Neutrophil (primary cell): ENCODE measurements around the gene MCHR1.
"Not testable (repeated sequence)": the region's sequence is repeated elsewhere in the genome, so short reads cannot be mapped to it uniquely, and the experiment has no call there.

Experiments
- H3K27ac ChIP-seq: fragments of 200-600 bp; sonication (generic); 2 replicates; pipeline ENCODE4 v1.5.1; 2016; ENCODE audit warnings: mild to moderate bottlenecking, moderate library complexity
- H3K27me3 ChIP-seq: fragments of 200-600 bp; sonication (generic); 2 replicates; pipeline ENCODE4 v1.6.0; 2016; ENCODE audit warnings: mild to moderate bottlenecking
- H3K36me3 ChIP-seq: fragments of 200-600 bp; sonication (generic); 2 replicates; pipeline ENCODE4 v1.5.1; 2017
- H3K4me1 ChIP-seq, 2 experiments: fragments of 200-600 bp in 1 of 2; sonication (generic) in 1 of 2; 1 replicate in 1 of 2; 2 replicates in 1 of 2; pipeline versions ENCODE4 v1.5.1 to v1.6.1; 2013 to 2016; ENCODE audit warnings: low read depth in 1 of 2, low read length in 1 of 2, mild to moderate bottlenecking in 1 of 2, moderate library complexity in 1 of 2; ENCODE audit not compliant: control insufficient read depth in 1 of 2, insufficient read depth in 1 of 2
- H3K4me3 ChIP-seq, 2 experiments: fragments of 200-600 bp in 1 of 2; sonication (generic) in 1 of 2; 1 replicate in 1 of 2; 2 replicates in 1 of 2; pipeline ENCODE4 v1.5.1; 2013 to 2016; ENCODE audit warnings: low read depth in 1 of 2, low read length in 1 of 2, mild to moderate bottlenecking in 1 of 2, moderate library complexity in 1 of 2
- H3K9me3 ChIP-seq: fragments of 200-600 bp; sonication (generic); 2 replicates; pipeline ENCODE4 v1.5.1; 2016
- TF ChIP-seq, protein P1 (sequence below): fragments of 200-600 bp; sonication (generic); IDR thresholded peaks from 2 replicates; pipeline ENCODE4 v1.5.1; 2016; ENCODE audit warnings: antibody characterized with exemption

MCHR1 gene

DNA sequence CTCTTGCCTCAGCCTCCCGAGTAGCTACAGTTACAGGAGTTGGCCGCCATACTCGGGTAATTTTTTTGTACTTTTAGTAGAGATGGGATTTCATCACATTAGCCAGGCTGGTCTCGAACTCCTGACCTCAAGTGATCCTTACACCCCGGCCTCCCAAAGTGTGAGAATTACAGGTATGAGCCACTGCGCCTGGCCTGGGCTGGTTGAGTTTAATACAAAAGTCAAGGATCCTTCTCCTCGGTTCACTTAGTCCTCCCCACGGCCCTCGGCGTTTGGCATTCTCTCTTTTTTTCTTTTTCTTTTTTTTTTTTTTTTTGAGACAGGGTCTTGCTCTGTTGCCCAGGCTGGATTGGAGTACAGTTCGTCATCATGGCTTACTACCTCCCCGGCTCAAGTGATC is 33.0 kb downstream of the MCHR1 start:
- no peaks in the 10 kb centered on the region for H3K36me3 ChIP-seq
- peaks cover 35% of the 10 kb centered on the region for H3K27me3 ChIP-seq
- H3K4me3 ChIP-seq = no peak overlapping the region
- H3K4me1 ChIP-seq = no peaks in the 10 kb centered on the region
- TF ChIP-seq, protein P1, sequence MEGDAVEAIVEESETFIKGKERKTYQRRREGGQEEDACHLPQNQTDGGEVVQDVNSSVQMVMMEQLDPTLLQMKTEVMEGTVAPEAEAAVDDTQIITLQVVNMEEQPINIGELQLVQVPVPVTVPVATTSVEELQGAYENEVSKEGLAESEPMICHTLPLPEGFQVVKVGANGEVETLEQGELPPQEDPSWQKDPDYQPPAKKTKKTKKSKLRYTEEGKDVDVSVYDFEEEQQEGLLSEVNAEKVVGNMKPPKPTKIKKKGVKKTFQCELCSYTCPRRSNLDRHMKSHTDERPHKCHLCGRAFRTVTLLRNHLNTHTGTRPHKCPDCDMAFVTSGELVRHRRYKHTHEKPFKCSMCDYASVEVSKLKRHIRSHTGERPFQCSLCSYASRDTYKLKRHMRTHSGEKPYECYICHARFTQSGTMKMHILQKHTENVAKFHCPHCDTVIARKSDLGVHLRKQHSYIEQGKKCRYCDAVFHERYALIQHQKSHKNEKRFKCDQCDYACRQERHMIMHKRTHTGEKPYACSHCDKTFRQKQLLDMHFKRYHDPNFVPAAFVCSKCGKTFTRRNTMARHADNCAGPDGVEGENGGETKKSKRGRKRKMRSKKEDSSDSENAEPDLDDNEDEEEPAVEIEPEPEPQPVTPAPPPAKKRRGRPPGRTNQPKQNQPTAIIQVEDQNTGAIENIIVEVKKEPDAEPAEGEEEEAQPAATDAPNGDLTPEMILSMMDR = no peak
- H3K27ac ChIP-seq = no peak overlapping the region
- no peaks in the 10 kb centered on the region for H3K9me3 ChIP-seq

DNA sequence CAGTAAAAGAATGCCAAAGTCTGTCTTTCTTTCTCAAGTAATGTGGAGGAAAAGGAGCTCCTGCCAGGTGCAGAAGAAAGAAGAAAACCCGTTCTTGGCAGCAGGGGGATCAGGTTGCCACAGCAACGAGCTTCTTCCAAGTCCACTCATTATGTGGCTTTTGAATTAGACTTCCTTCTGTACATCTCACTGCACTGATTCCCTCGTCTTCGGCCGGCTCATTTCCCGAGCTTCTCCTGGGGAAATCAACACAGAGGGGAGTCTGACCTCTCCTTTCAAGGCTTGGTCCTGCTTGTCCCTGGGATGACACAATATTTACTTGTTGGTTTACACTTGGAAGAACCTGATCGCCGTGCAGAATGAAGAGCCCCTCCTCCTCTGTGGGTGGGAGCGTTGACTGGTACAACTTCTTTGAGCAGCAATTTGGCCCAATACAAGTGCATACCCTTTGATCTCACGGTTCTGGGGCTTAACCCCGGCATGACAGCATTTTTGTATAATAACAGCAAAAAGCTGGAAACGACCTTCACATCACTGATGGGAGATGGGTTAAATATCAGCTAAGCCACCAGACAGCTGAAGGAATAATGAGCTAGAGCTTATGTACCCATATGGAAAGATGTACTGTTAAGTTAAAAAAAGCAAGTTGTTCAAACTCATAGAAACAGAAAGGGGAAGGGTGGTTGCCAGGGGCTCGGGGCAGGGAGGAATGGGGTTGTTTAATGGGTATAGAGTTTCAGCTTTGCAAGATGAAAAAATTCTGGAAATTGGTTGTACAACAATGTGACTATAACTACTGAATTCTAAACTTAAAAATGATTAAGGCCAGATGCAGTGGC is 35.4 kb downstream of the MCHR1 start:
- Histone ChIP-seq H3K4me1 (no peaks in the 10 kb centered on the region), H3K36me3 (no peaks in the 10 kb centered on the region), H3K9me3 (no peaks in the 10 kb centered on the region), H3K27me3 (peaks cover 38% of the 10 kb centered on the region), H3K27ac (no peak overlapping the region), H3K4me3 (no peak overlapping the region)
- TF ChIP-seq, protein P1 = no peak

- no peaks in the 10 kb centered on the region for H3K4me1 ChIP-seq
- H3K9me3 ChIP-seq = no peaks in the 10 kb centered on the region
- no peak overlapping the region for H3K27ac ChIP-seq
- no peak overlapping the region for H3K4me3 ChIP-seq
- H3K36me3 ChIP-seq = no peaks in the 10 kb centered on the region
- peaks cover 44% of the 10 kb centered on the region for H3K27me3 ChIP-seq
- TF ChIP-seq, protein P1 = no peak
Observed at GRCh38 chr22:40716116-40716515, 36.8 kb downstream of the MCHR1 start.

DNA sequence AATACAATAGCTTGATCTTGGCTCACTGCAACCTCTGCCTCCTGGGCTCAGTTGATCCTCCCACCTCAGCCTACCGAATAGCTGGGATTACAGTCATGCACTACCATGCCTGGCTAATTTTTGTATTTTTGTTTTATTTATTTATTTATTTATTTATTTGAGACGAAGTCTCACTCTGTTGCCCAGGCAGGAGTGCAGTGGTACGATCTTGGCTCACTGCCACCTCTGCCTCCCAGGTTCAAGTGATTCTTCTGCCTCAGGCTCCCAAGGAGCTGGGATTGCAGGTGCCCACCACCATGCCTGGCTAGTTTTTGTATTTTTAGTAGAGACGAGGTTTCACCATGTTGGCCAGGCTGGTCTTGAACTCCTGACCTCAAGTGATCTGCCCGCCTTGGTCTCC is 38.4 kb downstream of the MCHR1 start:
- not testable (repeated sequence) for H3K4me1 ChIP-seq, H3K4me3 ChIP-seq, H3K27ac ChIP-seq, H3K36me3 ChIP-seq, H3K9me3 ChIP-seq
- peaks cover 41% of the 10 kb centered on the region for H3K27me3 ChIP-seq

DNA sequence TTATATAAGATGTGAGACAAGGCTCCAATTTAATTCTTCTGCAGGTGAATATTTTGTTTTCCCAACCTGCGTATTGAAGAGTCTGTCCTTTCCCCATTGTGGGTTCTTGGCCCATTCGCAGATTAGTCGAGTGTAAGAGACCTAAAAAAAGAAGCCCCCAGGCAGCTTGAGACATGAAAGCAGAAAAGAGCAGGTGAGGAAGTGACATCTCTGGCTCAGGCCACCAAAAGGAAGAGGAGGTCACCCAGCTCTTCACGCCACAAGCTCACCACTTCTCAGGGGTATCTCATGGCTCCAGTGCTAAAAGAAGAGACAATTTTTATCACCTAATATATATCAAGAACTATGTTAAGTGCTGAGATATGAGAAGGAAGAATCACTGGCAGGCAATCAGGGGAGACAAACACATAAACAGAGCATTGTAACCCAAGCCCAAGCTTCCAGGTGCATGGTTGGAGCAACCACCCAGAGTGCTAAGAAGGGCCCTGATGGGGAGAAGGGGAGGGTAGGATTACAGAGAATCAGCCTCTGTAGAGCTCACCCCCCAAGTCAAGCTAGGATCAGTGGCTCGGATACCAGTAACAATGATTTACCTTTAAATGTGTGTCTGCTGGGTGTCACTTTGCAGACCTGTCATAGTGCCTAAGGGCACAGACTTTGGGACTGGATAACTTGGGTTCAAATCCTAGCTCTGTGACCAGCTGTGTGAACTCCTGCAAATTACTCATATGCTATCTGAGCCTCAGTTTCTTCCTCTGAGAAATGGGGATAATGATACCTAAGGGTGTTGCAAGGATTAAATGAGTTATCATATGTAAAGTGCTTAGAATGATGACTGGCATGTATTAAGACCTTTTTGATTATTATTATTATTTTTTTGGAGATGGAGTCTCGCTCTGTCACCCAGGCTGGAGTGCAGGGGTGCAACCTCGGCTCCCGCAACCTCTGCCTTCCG is 39.2 kb downstream of the MCHR1 start:
- H3K27me3 ChIP-seq = peaks cover 33% of the 10 kb centered on the region
- H3K27ac ChIP-seq = no peak overlapping the region
- H3K4me3 ChIP-seq = no peak overlapping the region
- TF ChIP-seq, protein P1 = no peak
- no peaks in the 10 kb centered on the region for H3K9me3 ChIP-seq
- no peaks in the 10 kb centered on the region for H3K36me3 ChIP-seq
- no peaks in the 10 kb centered on the region for H3K4me1 ChIP-seq
